PC-9 (cell line): ENCODE results near the gene SAPCD2. TPM values are rescaled to one million over a fixed set of nuclear protein-coding genes. Genes with fewer than 3 reads are reported as not detected.

Experiments used
- BruUV-seq: library from RNA; stranded (reverse); fragments of 400-500 nt; replicated peaks from 2 replicates; lab custom pipeline; 2021; lab: Mats Ljungman, UMichigan
- CTCF ChIA-PET: fragments of 300-600 bp; sonication (Branson Sonifier 250); formaldehyde crosslinking; loops from one replicate; lab custom pipeline; 2022; ENCODE audit warnings: antibody characterized with exemption; lab: Charles Lee
- POLR2A ChIA-PET: fragments of 300-600 bp; sonication (Branson Sonifier 250); formaldehyde crosslinking; loops from one replicate; lab custom pipeline; 2022; ENCODE audit warnings: antibody characterized with exemption; ENCODE audit not compliant: unreplicated experiment; lab: Charles Lee
- DNase-seq, 2 experiments: peaks; one replicate each; pipeline versions ENCODE4 v3.0.0 to v3.0.0-alpha.2; 2015 to 2022; ENCODE audit warnings: mixed read lengths in 1 of 2
- H2AFZ ChIP-seq: fragments of 200-600 bp; sonication (generic); 2 replicates; pipeline ENCODE4 v1.8.1; 2017; ENCODE audit warnings: antibody characterized with exemption
- H3F3A ChIP-seq: fragments of 200-600 bp; sonication (generic); 2 replicates; pipeline ENCODE4 v1.8.1; 2017; ENCODE audit warnings: antibody characterized with exemption, mild to moderate bottlenecking, low read depth; ENCODE audit not compliant: insufficient read depth
- H3K27ac ChIP-seq: fragments of 200-600 bp; sonication (generic); 2 replicates; pipeline ENCODE4 v1.6.1; 2016; ENCODE audit warnings: mixed run types
- H3K27me3 ChIP-seq: fragments of 200-600 bp; sonication (generic); 2 replicates; pipeline ENCODE4 v1.6.1; 2016; ENCODE audit warnings: low read depth, mixed run types; ENCODE audit not compliant: insufficient read depth
- H3K36me3 ChIP-seq: fragments of 200-600 bp; sonication (generic); 2 replicates; pipeline ENCODE4 v1.6.1; 2016; ENCODE audit warnings: low read depth, mixed run types
- H3K4me1 ChIP-seq: fragments of 200-600 bp; sonication (generic); replicated peaks from 2 replicates; pipeline ENCODE4 v1.6.1; 2016; ENCODE audit warnings: mixed run types; ENCODE audit not compliant: insufficient read depth
- H3K4me2 ChIP-seq: fragments of 200-600 bp; sonication (generic); 2 replicates; pipeline ENCODE4 v1.6.1; 2017; ENCODE audit warnings: mixed run types
- H3K4me3 ChIP-seq: fragments of 200-600 bp; sonication (generic); 2 replicates; pipeline ENCODE4 v1.6.1; 2016; ENCODE audit warnings: mixed run types
- H3K79me2 ChIP-seq: fragments of 200-600 bp; sonication (generic); 2 replicates; pipeline ENCODE4 v1.6.1; 2017; ENCODE audit warnings: low read depth, mixed run types
- H3K9me2 ChIP-seq: fragments of 200-600 bp; sonication (generic); 2 replicates; pipeline ENCODE4 v1.8.1; 2017; ENCODE audit warnings: mild to moderate bottlenecking; ENCODE audit not compliant: insufficient read depth
- H3K9me3 ChIP-seq: fragments of 200-600 bp; sonication (generic); 2 replicates; pipeline ENCODE4 v1.8.1; 2016; ENCODE audit warnings: low read depth; ENCODE audit not compliant: insufficient read depth
- H4K20me1 ChIP-seq: fragments of 200-600 bp; sonication (generic); 2 replicates; pipeline ENCODE4 v1.8.1; 2017; ENCODE audit not compliant: insufficient read depth
- CTCF ChIP-seq: fragments of 200-600 bp; sonication (generic); conservative IDR thresholded peaks from 2 replicates; pipeline ENCODE4 v1.6.1; 2017; ENCODE audit warnings: mixed run types, antibody characterized with exemption, mild to moderate bottlenecking, moderate library complexity
- EZH2 ChIP-seq: fragments of 200-600 bp; sonication (generic); IDR thresholded peaks from 2 replicates; pipeline ENCODE4 v1.8.0; 2017; ENCODE audit warnings: antibody characterized with exemption, low read depth
- intact Hi-C: fragments of 100-400 bp; cut with micrococcal nuclease; formaldehyde crosslinking; loops from one replicate; pipeline ENCODE4 v1.10.0; 2022; ENCODE audit not compliant: unreplicated experiment
- total RNA-seq: library from RNA; stranded (reverse); gene quantifications from 2 replicates; pipeline ENCODE4 v1.2.3, GENCODE V29; 2021

SAPCD2 gene
- total RNA-seq, 1 experiment from 2014 or later = 50.3 TPM

- H3K27me3 ChIP-seq = no peaks in the 10 kb centered on the region
- no peak overlapping the region for H3K27ac ChIP-seq
- ChIA-PET POLR2A (no interaction called here), CTCF (interaction anchor here (0.7 kb wide), 1 partner anchor 167 kb away, joined by 4 read pairs; no protein-coding TSS in a partner anchor)
- BruUV-seq = no TSS peak
- no peaks in the 10 kb centered on the region for H3F3A ChIP-seq
- H4K20me1 ChIP-seq = no peaks in the 10 kb centered on the region
- TF ChIP-seq EZH2 (no peak), CTCF (no peak)
- no peaks in the 10 kb centered on the region for H3K9me3 ChIP-seq
- no peaks in the 10 kb centered on the region for H3K79me2 ChIP-seq
- no peaks in the 10 kb centered on the region for H3K4me1 ChIP-seq
- H3K4me3 ChIP-seq = no peak overlapping the region
- intact Hi-C loops = no loop called here
- no peak overlapping the region for H2AFZ ChIP-seq
- H3K4me2 ChIP-seq = no peak overlapping the region
- DNase-seq = no peak
- H3K9me2 ChIP-seq = no peaks in the 10 kb centered on the region
- no peaks in the 10 kb centered on the region for H3K36me3 ChIP-seq
These were observed 56.2 kb downstream of the SAPCD2 start for GRCh38 chr9:137014166-137014565.

- H3K79me2 ChIP-seq = no peaks in the 10 kb centered on the region
- intact Hi-C loops = no loop called here
- CTCF ChIA-PET = no interaction called here
- H3K9me2 ChIP-seq = no peaks in the 10 kb centered on the region
- no peak for TF ChIP-seq EZH2
- no peak for TF ChIP-seq CTCF
- H4K20me1 ChIP-seq = no peaks in the 10 kb centered on the region
- no peaks in the 10 kb centered on the region for H3K36me3 ChIP-seq
- no peak overlapping the region for H3K4me3 ChIP-seq
- no peak overlapping the region for H3K27ac ChIP-seq
- no peaks in the 10 kb centered on the region for H3K9me3 ChIP-seq
- no peak overlapping the region for H3K4me2 ChIP-seq
- H3K27me3 ChIP-seq = no peaks in the 10 kb centered on the region
- BruUV-seq = no TSS peak
- H3K4me1 ChIP-seq = no peaks in the 10 kb centered on the region
- POLR2A ChIA-PET = interaction anchor here (0.6 kb wide), 1 partner anchor 122 kb away, joined by 4 read pairs; no protein-coding TSS in a partner anchor
- no peak overlapping the region for H2AFZ ChIP-seq
- H3F3A ChIP-seq = no peaks in the 10 kb centered on the region
- DNase-seq = no peak
These were observed 56.8 kb downstream of the SAPCD2 start for GRCh38 chr9:137013571-137013940.

- no peaks in the 10 kb centered on the region for H3K4me1 ChIP-seq
- DNase-seq = no peak
- no peaks in the 10 kb centered on the region for H3K9me3 ChIP-seq
- no peaks in the 10 kb centered on the region for H3K27me3 ChIP-seq
- no peaks in the 10 kb centered on the region for H4K20me1 ChIP-seq
- no peaks in the 10 kb centered on the region for H3K79me2 ChIP-seq
- TF ChIP-seq EZH2 (no peak), CTCF (no peak)
- no TSS peak for BruUV-seq
- no peak overlapping the region for H3K4me3 ChIP-seq
- H3K4me2 ChIP-seq = no peak overlapping the region
- no peak overlapping the region for H2AFZ ChIP-seq
- H3K36me3 ChIP-seq = no peaks in the 10 kb centered on the region
- CTCF ChIA-PET = no interaction called here
- no peak overlapping the region for H3K27ac ChIP-seq
- POLR2A ChIA-PET = interaction anchor here (0.6 kb wide), 2 partner anchors 122 to 372 kb away, joined by 3 to 4 read pairs; no protein-coding TSS in a partner anchor
- no peaks in the 10 kb centered on the region for H3F3A ChIP-seq
- intact Hi-C loops = no loop called here
- no peaks in the 10 kb centered on the region for H3K9me2 ChIP-seq
These were observed 57.4 kb downstream of the SAPCD2 start for GRCh38 chr9:137012694-137013570.

Other genes starting within 250 kb of the SAPCD2 start
- gene AJM1, start 228.1 kb downstream of the SAPCD2 start, total RNA-seq = 5.3 and 5.9 TPM in 2 replicates
- gene PHPT1, start 221.1 kb downstream of the SAPCD2 start, total RNA-seq = 112 and 114 TPM in 2 replicates
- gene MAMDC4, start 218.2 kb downstream of the SAPCD2 start, total RNA-seq = 9.2 and 11.6 TPM in 2 replicates
- 275 and 338 TPM in 2 replicates for gene EDF1, start 204.2 kb downstream of the SAPCD2 start, total RNA-seq
- 42.7 and 48.0 TPM in 2 replicates for gene TRAF2, start 184.0 kb downstream of the SAPCD2 start, total RNA-seq
- gene FBXW5, start 125.8 kb downstream of the SAPCD2 start, total RNA-seq = 101 and 125 TPM in 2 replicates
- 2.3 and 4.4 TPM in 2 replicates for gene C8G, start 125.3 kb downstream of the SAPCD2 start, total RNA-seq
- gene LCN12, start 118.3 kb downstream of the SAPCD2 start, total RNA-seq = 9.3 and 14.2 TPM in 2 replicates
- gene PTGDS, start 93.1 kb downstream of the SAPCD2 start, total RNA-seq = 1.7 and 2.0 TPM in 2 replicates
- gene LCNL1, start 87.6 kb downstream of the SAPCD2 start, total RNA-seq = 0.41 and 0.43 TPM in 2 replicates
- 54.9 and 78.9 TPM in 2 replicates for gene PAXX, start 78.1 kb downstream of the SAPCD2 start, total RNA-seq
- 24.1 and 39.7 TPM in 2 replicates for gene CLIC3, start 74.0 kb downstream of the SAPCD2 start, total RNA-seq
- gene ABCA2, start 42.3 kb downstream of the SAPCD2 start, total RNA-seq = 79.2 and 115 TPM in 2 replicates
- not detected in 2 replicates for gene FUT7, start 38.5 kb downstream of the SAPCD2 start, total RNA-seq
- gene NPDC1, start 24.4 kb downstream of the SAPCD2 start, total RNA-seq = 89.8 and 137 TPM in 2 replicates
- gene ENTPD2, start 16.5 kb downstream of the SAPCD2 start, total RNA-seq = 9.0 and 14.1 TPM in 2 replicates
- 9.9 and 14.7 TPM in 2 replicates for gene UAP1L1, start 7.0 kb upstream of the SAPCD2 start, total RNA-seq
- gene MAN1B1, start 16.4 kb upstream of the SAPCD2 start, total RNA-seq = 79.3 and 107 TPM in 2 replicates
- gene DPP7, start 44.2 kb upstream of the SAPCD2 start, total RNA-seq = 104 and 126 TPM in 2 replicates
- 0.10 TPM in 1 of 2 replicates, not detected in the other for gene GRIN1, start 68.6 kb upstream of the SAPCD2 start, total RNA-seq
- 2.3 and 2.5 TPM in 2 replicates for gene LRRC26, start 99.5 kb upstream of the SAPCD2 start, total RNA-seq
- 0.74 and 1.5 TPM in 2 replicates for gene TMEM210, start 101.5 kb upstream of the SAPCD2 start, total RNA-seq
- 92.1 and 95.4 TPM in 2 replicates for gene ANAPC2, start 118.0 kb upstream of the SAPCD2 start, total RNA-seq
- gene SSNA1, start 118.1 kb upstream of the SAPCD2 start, total RNA-seq = 98.7 and 109 TPM in 2 replicates
- 61.0 and 61.8 TPM in 2 replicates for gene TPRN, start 130.2 kb upstream of the SAPCD2 start, total RNA-seq
- 43.3 and 45.5 TPM in 2 replicates for gene TMEM203, start 135.1 kb upstream of the SAPCD2 start, total RNA-seq
- gene NDOR1, start 135.1 kb upstream of the SAPCD2 start, total RNA-seq = 27.7 and 28.8 TPM in 2 replicates
- gene RNF208, start 151.7 kb upstream of the SAPCD2 start, total RNA-seq = 31.3 and 38.0 TPM in 2 replicates
- gene CYSRT1, start 154.6 kb upstream of the SAPCD2 start, total RNA-seq = 9.0 and 15.2 TPM in 2 replicates
- 3.9 and 4.7 TPM in 2 replicates for gene RNF224, start 156.9 kb upstream of the SAPCD2 start, total RNA-seq
- 1.4 and 2.5 TPM in 2 replicates for gene SLC34A3, start 160.3 kb upstream of the SAPCD2 start, total RNA-seq
- gene TUBB4B, start 170.7 kb upstream of the SAPCD2 start, total RNA-seq = 441 and 494 TPM in 2 replicates
- gene STPG3, start 180.7 kb upstream of the SAPCD2 start, total RNA-seq = 0.45 and 0.46 TPM in 2 replicates
- gene NELFB, start 184.8 kb upstream of the SAPCD2 start, total RNA-seq = 94.2 and 103 TPM in 2 replicates
- gene TOR4A, start 207.2 kb upstream of the SAPCD2 start, total RNA-seq = 48.9 and 59.9 TPM in 2 replicates
- 20.6 and 25.8 TPM in 2 replicates for gene NRARP, start 231.7 kb upstream of the SAPCD2 start, total RNA-seq